CD4-positive, alpha-beta memory T cell (primary cell): ENCODE measurements around the gene HELT. TPM values are rescaled to one million over a fixed set of nuclear protein-coding genes. Genes with fewer than 3 reads are reported as not detected.

Experiments
- CTCF ChIA-PET: fragments of 350-600 bp; sonication (Branson Sonifier 250); formaldehyde crosslinking; loops from one replicate; lab custom pipeline; 2021; ENCODE audit warnings: inconsistent platforms; ENCODE audit not compliant: partially characterized antibody; lab: Charles Lee
- POLR2A ChIA-PET: fragments of 350-600 bp; sonication (Branson Sonifier 250); formaldehyde crosslinking; loops from one replicate; lab custom pipeline; 2021; ENCODE audit not compliant: partially characterized antibody; lab: Charles Lee
- DNase-seq, 5 donors: peaks; one replicate each; pipeline versions ENCODE4 v3.0.0 to v3.0.0-alpha.2; 2020 to 2022; ENCODE audit warnings: mixed read lengths in 1 of 5
- H3K27ac ChIP-seq: one replicate; pipeline ENCODE4 v1.7.0; 2013; ENCODE audit warnings: low read depth, low read length
- H3K27me3 ChIP-seq: 2 replicates; pipeline ENCODE4 v1.7.0; 2013; ENCODE audit warnings: mild to moderate bottlenecking, low read length, moderate library complexity; ENCODE audit not compliant: insufficient read depth
- H3K36me3 ChIP-seq: 2 replicates; pipeline ENCODE4 v1.7.0; 2013; ENCODE audit warnings: mild to moderate bottlenecking, low read length, moderate library complexity; ENCODE audit not compliant: insufficient read depth
- H3K4me1 ChIP-seq: 2 replicates; pipeline ENCODE4 v1.7.0; 2013; ENCODE audit warnings: mild to moderate bottlenecking, low read length, moderate library complexity; ENCODE audit not compliant: insufficient read depth
- H3K4me3 ChIP-seq, 2 donors: one replicate each; pipeline ENCODE4 v1.7.0; 2013; ENCODE audit warnings: low read length in 2 of 2, mild to moderate bottlenecking in 1 of 2
- H3K9me3 ChIP-seq, 2 donors: one replicate each; pipeline ENCODE4 v1.7.0; 2013; ENCODE audit warnings: low read length in 2 of 2, control low read depth in 1 of 2; ENCODE audit not compliant: control insufficient read depth in 1 of 2
- H3K27ac Mint-ChIP-seq, 7 donors: one replicate each; pipeline ENCODE4 v1.8.0; 2020 to 2021; ENCODE audit warnings: mixed read lengths in 7 of 7, mild to moderate bottlenecking in 6 of 7, inconsistent platforms in 3 of 7, moderate library complexity in 3 of 7
- H3K27me3 Mint-ChIP-seq, 2 donors: one replicate each; pipeline ENCODE4 v1.8.0; 2020 to 2021; ENCODE audit warnings: mixed read lengths in 2 of 2
- H3K36me3 Mint-ChIP-seq, 2 donors: one replicate each; pipeline ENCODE4 v1.8.0; 2020 to 2021; ENCODE audit warnings: mixed read lengths in 2 of 2, inconsistent platforms in 1 of 2, mild to moderate bottlenecking in 1 of 2
- H3K4me1 Mint-ChIP-seq, 4 donors: one replicate each; pipeline ENCODE4 v1.8.0; 2020 to 2021; ENCODE audit warnings: mixed read lengths in 4 of 4, mild to moderate bottlenecking in 1 of 4
- H3K4me3 Mint-ChIP-seq, 8 donors: one replicate each; pipeline ENCODE4 v1.8.0; 2020 to 2021; ENCODE audit warnings: mixed read lengths in 8 of 8, mild to moderate bottlenecking in 7 of 8, moderate library complexity in 6 of 8, inconsistent platforms in 3 of 8
- H3K9me3 Mint-ChIP-seq, 8 donors: one replicate each; pipeline ENCODE4 v1.8.0; 2020 to 2021; ENCODE audit warnings: mixed read lengths in 8 of 8, mild to moderate bottlenecking in 5 of 8, inconsistent platforms in 3 of 8, moderate library complexity in 1 of 8
- intact Hi-C: fragments of 100-400 bp; cut with micrococcal nuclease; formaldehyde crosslinking; loops from one replicate; pipeline ENCODE4 v1.15.1; 2023
- polyA plus RNA-seq, 2 donors: library from polyadenylated mRNA; unstranded; fragments of 300-500 nt; fragmentation: Illumina TruSeq; gene quantifications; one replicate each; pipeline ENCODE4 v1.2.3, GENCODE V29; 2021
- total RNA-seq, 2 experiments: library from RNA; stranded (reverse); gene quantifications; one replicate each; pipeline ENCODE4 v1.2.3, GENCODE V29; 2021

Gene HELT
- total and polyA plus RNA-seq, 4 experiments from 2014 or later: not detected

- no peaks in the 10 kb centered on the region for H3K9me3 ChIP-seq
- no peaks in the 10 kb centered on the region for H3K4me1 ChIP-seq
- no peaks in the 10 kb centered on the region for H3K4me1 Mint-ChIP-seq
- H3K4me3 ChIP-seq: no peak overlapping the region
- intact Hi-C loops: no loop called here
- H3K36me3 Mint-ChIP-seq: no peaks in the 10 kb centered on the region
- no peak for DNase-seq
- H3K27me3 Mint-ChIP-seq: peaks cover 8 to 11% of the 10 kb centered on the region in 2 donors
- H3K27me3 ChIP-seq: no peaks in the 10 kb centered on the region
- CTCF ChIA-PET: interaction anchor here (1.9 kb wide), 1 partner anchor 15 kb away, joined by 5 read pairs; no protein-coding TSS in a partner anchor
- H3K36me3 ChIP-seq: no peaks in the 10 kb centered on the region
- no peaks in the 10 kb centered on the region for H3K9me3 Mint-ChIP-seq
- no peak overlapping the region for H3K4me3 Mint-ChIP-seq
- H3K27ac ChIP-seq: no peak overlapping the region
- POLR2A ChIA-PET: no interaction called here
- H3K27ac Mint-ChIP-seq: no peak overlapping the region
Measured at GRCh38 chr4:185054886-185055285, 36.6 kb downstream of the HELT start.

- CTCF ChIA-PET: interaction anchor here (0.9 to 1.4 kb wide), 2 partner anchors 22 to 56 kb away, joined by 3 read pairs; no protein-coding TSS in a partner anchor
- DNase-seq: no peak
- Mint-ChIP-seq H3K4me3 (no peak overlapping the region), H3K4me1 (peaks cover 0 to 2% (median 0%) of the 10 kb centered on the region in 4 donors), H3K9me3 (peaks cover 0 to 4% (median 0%) of the 10 kb centered on the region in 8 donors), H3K27me3 (peaks cover 8 to 21% of the 10 kb centered on the region in 2 donors), H3K36me3 (no peaks in the 10 kb centered on the region), H3K27ac (no peak overlapping the region)
- no peak overlapping the region for H3K4me3 ChIP-seq
- H3K36me3 ChIP-seq: no peaks in the 10 kb centered on the region
- intact Hi-C loops: no loop called here
- POLR2A ChIA-PET: no interaction called here
- H3K27ac ChIP-seq: no peak overlapping the region
- no peaks in the 10 kb centered on the region for H3K27me3 ChIP-seq
- H3K9me3 ChIP-seq: no peaks in the 10 kb centered on the region
- no peaks in the 10 kb centered on the region for H3K4me1 ChIP-seq
Measured at GRCh38 chr4:185061610-185062009, 43.3 kb downstream of the HELT start.

GRCh38 chr4:185062606-185063005 lies 44.3 kb downstream of the HELT start:
- ChIA-PET CTCF (no interaction called here), POLR2A (no interaction called here)
- H3K36me3 Mint-ChIP-seq: no peaks in the 10 kb centered on the region
- H3K9me3 ChIP-seq: no peaks in the 10 kb centered on the region
- no peak for DNase-seq
- no peak overlapping the region for H3K4me3 ChIP-seq
- no peaks in the 10 kb centered on the region for H3K4me1 ChIP-seq
- no peaks in the 10 kb centered on the region for H3K36me3 ChIP-seq
- H3K27me3 ChIP-seq: no peaks in the 10 kb centered on the region
- H3K27me3 Mint-ChIP-seq: peaks cover 6 to 17% of the 10 kb centered on the region in 2 donors
- H3K4me3 Mint-ChIP-seq: no peak overlapping the region
- H3K27ac ChIP-seq: no peak overlapping the region
- intact Hi-C loops: no loop called here
- no peak overlapping the region for H3K27ac Mint-ChIP-seq
- peaks cover 0 to 4% (median 0%) of the 10 kb centered on the region in 8 donors for H3K9me3 Mint-ChIP-seq
- H3K4me1 Mint-ChIP-seq: peaks cover 0 to 2% (median 0%) of the 10 kb centered on the region in 4 donors

- no peaks in the 10 kb centered on the region for H3K4me1 ChIP-seq
- no peak for DNase-seq
- H3K4me3 Mint-ChIP-seq: no peak overlapping the region
- ChIA-PET CTCF (no interaction called here), POLR2A (no interaction called here)
- no peak overlapping the region for H3K4me3 ChIP-seq
- no peak overlapping the region for H3K27ac ChIP-seq
- H3K27me3 ChIP-seq: no peaks in the 10 kb centered on the region
- H3K27ac Mint-ChIP-seq: no peak overlapping the region
- H3K9me3 Mint-ChIP-seq: peaks cover 0 to 2% (median 0%) of the 10 kb centered on the region in 8 donors
- no peaks in the 10 kb centered on the region for H3K4me1 Mint-ChIP-seq
- no peaks in the 10 kb centered on the region for H3K9me3 ChIP-seq
- no peaks in the 10 kb centered on the region for H3K36me3 ChIP-seq
- peaks cover 5 to 21% of the 10 kb centered on the region in 2 donors for H3K27me3 Mint-ChIP-seq
- H3K36me3 Mint-ChIP-seq: no peaks in the 10 kb centered on the region
- intact Hi-C loops: no loop called here
Measured at GRCh38 chr4:185066179-185066578, 47.9 kb downstream of the HELT start.

- CTCF ChIA-PET: no interaction called here
- no peak for DNase-seq
- no peaks in the 10 kb centered on the region for H3K4me1 Mint-ChIP-seq
- H3K27me3 Mint-ChIP-seq: peaks cover 9 to 23% of the 10 kb centered on the region in 2 donors
- Histone ChIP-seq H3K4me1 (no peaks in the 10 kb centered on the region), H3K4me3 (no peak overlapping the region), H3K9me3 (no peaks in the 10 kb centered on the region), H3K27ac (no peak overlapping the region), H3K27me3 (no peaks in the 10 kb centered on the region), H3K36me3 (no peaks in the 10 kb centered on the region)
- no peak overlapping the region for H3K4me3 Mint-ChIP-seq
- intact Hi-C loops: no loop called here
- no peaks in the 10 kb centered on the region for H3K9me3 Mint-ChIP-seq
- H3K36me3 Mint-ChIP-seq: no peaks in the 10 kb centered on the region
- POLR2A ChIA-PET: no interaction called here
- no peak overlapping the region for H3K27ac Mint-ChIP-seq
Measured at GRCh38 chr4:185068837-185069236, 50.5 kb downstream of the HELT start.

Other genes starting within 250 kb of the HELT start
- gene ACSL1, start 192.5 kb upstream of the HELT start, total RNA-seq: 10 to 100 TPM; 11.5 to 12.9 TPM
- 1 to 10 TPM; 4.0 to 6.8 TPM for gene ACSL1, start 192.5 kb upstream of the HELT start, polyA plus RNA-seq
- 1 to 10 TPM; 6.4 to 7.2 TPM for gene SLC25A4, start 124.8 kb downstream of the HELT start, total RNA-seq
- gene SLC25A4, start 124.8 kb downstream of the HELT start, polyA plus RNA-seq: 1 to 10 TPM; 7.8 to 9.0 TPM
- gene CFAP97, start 185.5 kb downstream of the HELT start, total RNA-seq: 10 to 100 TPM; 41.6 to 41.9 TPM
- gene CFAP97, start 185.5 kb downstream of the HELT start, polyA plus RNA-seq: 100 to 1,000 TPM; 123 to 128 TPM
- gene SNX25, start 191.1 kb downstream of the HELT start, total RNA-seq: 10 to 100 TPM; 23.0 to 24.5 TPM
- 1 to 10 TPM; 3.5 to 8.4 TPM for gene SNX25, start 191.1 kb downstream of the HELT start, polyA plus RNA-seq